ENCODE data around the gene HOTAIR. TPM values are rescaled to one million over a fixed set of nuclear protein-coding genes. Genes with fewer than 3 reads are reported as not detected.

Gene HOTAIR
- total RNA-seq, 1 donor from 2014 or later = not detected

DNA sequence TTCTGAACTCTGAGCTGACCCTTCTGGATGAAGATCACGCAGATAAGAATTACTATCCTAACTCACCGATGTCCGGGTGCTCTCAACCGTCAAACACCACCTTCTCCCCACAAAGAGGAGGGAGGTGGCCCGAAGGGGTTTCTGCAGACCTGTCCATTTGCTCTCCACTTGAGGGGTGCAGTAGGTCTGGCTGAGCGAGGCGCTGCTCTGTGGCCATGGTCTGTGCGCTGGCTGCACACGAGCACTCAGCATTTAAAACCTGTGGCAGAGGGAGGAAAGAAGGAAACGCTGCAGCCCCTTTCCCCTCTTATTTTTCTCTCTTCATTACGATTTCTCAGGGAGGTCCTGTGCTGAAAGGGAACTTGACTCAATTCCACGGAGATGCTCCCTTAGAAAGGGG, 37.7 kb downstream of the HOTAIR start:
- intact Hi-C loops (cut with micrococcal nuclease) = loop anchor here (5.0 kb wide), 2 partner anchors 35 to 115 kb away; partner anchors contain the start of genes HOTAIR, HOXC11 and HOXC4

DNA sequence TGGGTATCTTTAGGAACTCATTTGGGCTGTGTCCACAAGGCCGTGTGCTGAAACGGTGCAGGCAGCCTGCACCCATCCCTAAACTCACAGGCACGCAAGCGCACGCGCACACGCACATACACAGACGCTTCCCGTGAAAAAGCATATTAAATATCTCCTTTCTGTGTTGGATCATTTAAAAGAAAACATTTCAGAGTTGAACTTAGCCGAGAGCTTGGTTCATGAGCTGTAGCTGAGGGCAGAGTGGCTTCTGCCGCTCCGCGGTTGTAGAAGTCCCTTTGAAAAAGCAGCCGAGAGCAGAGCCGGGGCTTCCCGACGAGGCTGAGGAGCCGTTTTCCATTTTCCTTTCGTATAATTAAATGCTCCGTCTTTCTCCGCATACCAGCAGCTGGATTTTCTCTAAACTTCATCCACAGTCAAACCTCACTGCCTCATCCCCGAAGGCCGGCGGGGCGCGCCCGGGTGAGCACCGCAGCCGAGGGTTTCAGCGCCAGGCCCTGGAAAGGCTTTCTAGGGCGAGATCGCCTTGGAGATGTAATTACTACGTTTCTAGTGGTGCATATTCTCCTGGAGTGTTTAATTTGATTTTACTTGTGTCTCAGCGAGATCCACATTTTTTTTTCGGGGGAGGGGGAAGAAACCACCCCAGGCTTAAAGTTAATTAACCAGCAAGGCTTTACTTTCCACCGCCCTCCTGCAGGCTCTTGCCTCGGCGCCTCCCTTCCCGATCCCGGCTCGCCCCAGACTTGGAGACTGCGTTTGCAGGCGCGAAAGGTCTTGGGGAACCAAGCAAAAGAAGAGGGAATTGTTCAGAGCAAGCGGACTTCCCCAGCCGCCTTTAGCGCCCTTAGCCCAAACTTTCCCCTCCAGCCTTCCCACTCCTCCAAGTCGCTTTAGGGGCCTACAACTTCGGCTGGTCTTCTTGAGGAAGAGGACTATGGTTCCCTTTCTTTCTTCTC, 39.1 kb downstream of the HOTAIR start:
- intact Hi-C loops (cut with micrococcal nuclease) = loop anchor here (2.0 to 5.0 kb wide), 3 partner anchors 37 to 117 kb away; partner anchors contain the start of genes HOTAIR, HOXC11 and HOXC4

DNA sequence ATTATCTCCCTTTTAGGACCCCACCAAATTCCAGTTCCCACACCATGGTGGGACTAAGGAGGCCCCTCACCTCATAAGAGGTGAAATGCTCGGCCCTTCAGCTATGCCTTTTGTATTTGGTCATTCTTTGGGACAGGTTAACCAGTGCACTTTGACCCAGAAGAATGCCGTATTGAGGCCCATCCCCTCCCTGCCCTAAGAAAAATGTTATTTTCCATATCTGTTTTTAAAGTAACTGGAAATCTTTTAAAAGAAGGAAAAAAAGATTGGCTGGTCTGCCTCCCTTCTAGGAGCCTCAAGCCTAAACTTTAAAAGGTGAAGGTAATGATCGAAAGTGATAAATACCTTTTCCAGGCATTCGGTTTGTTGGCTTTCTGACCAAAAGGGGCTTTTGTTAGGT, 41.8 kb downstream of the HOTAIR start:
- intact Hi-C loops (cut with micrococcal nuclease) = no loop called here

DNA sequence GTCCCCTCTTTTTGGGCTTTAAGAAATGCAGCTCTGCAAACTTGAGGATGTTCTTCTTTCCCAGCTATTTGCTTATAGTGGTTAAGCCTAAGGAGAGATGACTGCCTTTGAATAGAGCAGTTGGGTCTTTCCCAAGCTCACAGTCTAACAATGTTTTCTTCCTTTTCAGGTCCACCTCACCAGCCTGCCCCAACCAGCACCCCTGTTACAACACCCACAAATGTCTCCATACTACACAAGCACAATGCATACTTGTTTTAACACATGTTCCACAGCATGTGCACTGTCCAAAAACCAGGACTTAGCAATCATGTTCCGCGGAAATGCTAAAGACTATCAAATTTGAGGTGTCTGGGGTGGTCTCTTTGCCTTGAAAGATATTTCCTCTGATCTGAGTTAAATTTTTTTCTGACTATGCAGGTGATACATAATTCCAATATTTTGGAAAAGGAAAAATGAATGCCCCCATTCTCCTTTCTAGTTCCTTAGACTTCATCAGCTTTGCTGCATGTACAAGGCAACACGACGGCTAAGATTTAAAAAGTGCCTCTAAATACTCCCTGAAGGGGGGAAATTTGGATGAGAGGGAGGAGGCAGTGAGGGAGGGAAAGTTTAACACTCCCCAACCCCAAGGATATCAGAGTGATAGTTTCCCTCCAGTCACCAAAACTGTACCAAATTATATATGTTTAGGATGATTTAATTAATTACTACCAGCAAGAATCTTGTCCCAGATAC, 42.7 kb downstream of the HOTAIR start:
- intact Hi-C loops (cut with micrococcal nuclease) = loop anchor here (2.0 kb wide), 1 partner anchor 23 kb away; the partner anchor contains the start of gene HOXC12

DNA sequence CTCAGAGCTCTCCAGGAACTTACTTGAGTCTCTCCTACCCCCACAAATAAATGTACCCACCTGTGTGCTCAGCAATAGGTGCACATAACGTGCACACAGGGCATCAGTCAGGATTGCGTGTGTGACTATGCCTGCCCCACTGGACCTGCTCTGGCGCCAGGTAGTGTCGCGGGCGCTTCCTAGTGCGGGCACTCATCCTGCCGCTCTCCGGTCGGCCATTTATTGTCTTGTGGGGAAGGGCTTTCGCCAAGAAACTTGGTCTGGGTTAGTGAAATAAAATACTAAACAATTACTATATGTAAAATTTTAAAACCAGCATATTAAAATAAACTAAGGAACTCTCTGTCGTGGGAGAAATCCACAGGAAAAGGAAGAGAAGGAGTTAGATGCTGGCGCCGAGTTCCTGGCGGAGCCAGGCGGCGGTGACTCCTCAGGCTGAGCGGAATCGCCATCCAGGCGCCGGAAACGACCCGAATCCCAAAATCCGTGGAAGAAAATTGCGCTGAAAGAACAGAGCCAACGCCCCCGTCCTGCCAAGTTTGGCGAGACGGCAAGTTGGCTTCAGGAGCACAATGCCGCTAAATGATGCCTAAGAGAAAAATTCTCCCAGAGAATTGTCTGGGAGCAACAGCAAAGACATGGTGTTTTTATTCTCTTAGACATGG, 44.0 kb downstream of the HOTAIR start:
- intact Hi-C loops (cut with micrococcal nuclease) = loop anchor here (2.0 kb wide), 1 partner anchor 24 kb away; the partner anchor contains the start of gene HOXC12

DNA sequence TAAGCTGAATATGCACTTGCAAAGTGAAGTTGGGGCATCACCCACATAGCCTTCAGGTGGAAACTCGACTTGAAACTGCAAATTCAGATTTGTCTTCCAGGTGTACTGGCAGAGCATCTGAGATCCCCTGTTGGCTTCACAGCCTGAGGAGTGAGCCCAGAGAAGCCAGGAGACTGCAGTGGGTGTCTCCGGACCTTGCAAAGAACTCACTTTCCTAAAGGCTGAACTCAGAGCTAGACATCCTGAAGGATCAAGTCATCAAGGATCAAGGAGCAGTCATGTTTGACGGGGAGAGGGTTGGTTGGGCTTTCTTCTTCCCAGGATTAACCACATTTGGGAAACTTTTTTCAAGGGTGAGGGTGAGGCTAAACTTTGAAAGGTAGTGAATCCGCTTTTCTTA, 45.2 kb downstream of the HOTAIR start:
- intact Hi-C loops (cut with micrococcal nuclease) = no loop called here

DNA sequence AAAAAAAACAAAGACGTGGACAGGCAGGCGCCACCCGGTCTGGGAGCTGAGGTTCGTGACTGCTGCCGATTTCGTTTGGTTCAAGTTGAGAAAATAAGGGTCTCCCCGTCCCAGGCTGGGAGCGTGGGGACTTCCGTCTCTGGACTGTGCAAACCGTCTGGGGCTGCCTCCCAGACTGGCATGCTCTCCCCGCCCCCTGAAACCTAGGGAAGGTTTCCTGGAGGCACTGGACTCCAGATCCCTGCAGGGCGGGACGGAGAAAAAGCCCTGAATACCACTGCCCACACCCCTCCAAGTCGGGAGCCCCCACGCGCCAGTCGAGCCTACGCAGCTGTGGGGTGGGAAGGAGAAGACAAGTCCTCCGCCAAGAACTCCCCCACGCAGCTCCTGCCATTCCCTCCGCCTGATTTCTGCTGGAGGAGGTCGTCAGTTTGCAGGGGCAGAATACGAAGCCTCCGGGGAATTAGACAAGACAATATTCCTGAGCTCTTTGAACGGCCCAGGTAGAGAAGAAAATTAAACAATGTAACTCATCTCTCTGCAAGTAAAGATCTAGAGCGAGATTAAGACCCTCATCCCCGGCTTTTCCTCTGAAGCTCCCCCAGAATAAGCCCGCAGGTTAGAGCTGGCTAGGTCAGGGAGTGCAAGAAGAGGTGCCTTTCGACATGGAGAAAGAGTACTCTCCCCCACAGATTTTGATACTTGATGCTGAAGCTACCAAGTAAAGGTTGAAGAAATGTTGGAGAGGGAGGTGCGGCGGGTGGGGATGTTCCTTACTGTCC, 46.5 kb downstream of the HOTAIR start:
- intact Hi-C loops (cut with micrococcal nuclease) = no loop called here

DNA sequence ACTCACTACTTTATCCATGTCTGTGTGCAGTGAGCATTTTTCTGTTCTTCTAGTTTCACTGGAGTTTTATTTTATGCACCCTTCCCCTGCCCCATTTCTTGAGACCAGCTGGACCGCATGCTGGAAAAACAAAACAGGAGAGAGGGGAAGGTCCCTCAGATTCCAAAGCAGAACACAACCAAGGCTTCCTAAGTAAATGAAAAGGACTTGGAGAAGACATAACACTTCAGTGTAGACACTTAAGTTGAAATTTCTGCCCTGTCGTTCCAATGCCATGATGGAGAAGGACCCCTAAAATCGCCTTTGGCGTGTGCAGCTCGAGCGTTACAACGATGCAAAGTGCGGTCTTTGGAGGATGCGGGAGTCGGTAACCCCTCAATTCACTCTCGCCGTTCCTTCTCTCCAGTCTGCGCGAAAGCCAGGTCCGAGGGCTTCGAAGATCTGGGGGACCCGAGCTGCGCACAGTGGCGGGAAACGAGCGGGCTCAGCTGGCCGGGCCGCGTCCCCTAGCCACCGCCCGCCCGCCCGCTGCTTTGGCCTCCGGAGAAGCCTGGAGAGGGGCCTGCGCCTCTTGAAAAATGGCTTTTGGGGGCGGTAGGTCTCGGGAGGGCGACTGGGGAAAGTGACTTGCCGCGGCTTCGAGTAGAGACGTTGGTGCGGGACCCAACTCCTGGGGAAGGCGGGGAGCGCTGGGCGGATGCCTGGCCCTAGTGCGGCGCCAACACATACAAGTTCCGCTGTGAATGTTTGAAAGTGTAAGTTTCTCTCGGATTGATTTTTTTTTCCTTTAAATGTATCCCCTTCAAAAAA, 47.3 kb downstream of the HOTAIR start:
- intact Hi-C loops (cut with micrococcal nuclease) = no loop called here

DNA sequence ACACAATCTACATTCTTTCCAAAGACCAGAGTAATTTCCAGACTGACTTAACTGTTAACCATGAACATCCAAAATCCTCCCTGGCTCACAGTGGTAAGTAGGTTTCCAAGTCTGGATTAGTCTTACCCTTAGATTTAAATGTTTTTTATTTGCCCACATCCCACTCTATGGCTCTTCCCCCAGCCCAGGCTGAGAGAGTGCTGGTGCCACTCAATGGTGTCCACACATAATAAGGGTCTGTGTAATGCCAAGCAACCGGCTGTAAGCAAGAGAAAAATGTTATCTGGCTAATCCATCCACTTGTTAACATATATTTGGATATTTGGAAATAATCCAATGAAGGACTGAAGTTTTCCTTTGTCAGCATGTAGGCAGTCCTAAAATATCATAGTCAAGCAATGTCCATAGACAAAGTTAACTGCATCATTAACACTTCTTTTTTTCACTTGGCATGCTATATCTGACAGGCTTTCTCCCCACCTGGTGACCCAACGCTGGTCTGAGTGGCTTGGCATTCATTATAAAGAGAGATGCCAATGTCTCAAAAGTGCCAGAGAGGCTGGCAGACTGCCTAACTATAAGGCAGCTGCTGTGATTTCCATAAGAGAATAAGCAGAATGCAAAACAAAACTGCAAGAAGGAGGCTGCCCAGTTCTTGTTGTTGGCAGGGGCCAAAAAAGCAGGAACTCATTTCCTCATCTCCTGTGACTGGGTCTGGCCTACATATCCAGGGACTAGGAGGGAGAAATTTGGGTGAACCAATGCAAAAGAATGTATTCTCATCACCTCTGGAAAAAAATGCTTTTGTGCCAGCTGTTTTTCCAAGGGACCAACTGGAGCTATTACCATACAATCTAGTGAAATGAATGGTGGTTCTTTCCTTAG, 50.0 kb downstream of the HOTAIR start:
- intact Hi-C loops (cut with micrococcal nuclease) = no loop called here

DNA sequence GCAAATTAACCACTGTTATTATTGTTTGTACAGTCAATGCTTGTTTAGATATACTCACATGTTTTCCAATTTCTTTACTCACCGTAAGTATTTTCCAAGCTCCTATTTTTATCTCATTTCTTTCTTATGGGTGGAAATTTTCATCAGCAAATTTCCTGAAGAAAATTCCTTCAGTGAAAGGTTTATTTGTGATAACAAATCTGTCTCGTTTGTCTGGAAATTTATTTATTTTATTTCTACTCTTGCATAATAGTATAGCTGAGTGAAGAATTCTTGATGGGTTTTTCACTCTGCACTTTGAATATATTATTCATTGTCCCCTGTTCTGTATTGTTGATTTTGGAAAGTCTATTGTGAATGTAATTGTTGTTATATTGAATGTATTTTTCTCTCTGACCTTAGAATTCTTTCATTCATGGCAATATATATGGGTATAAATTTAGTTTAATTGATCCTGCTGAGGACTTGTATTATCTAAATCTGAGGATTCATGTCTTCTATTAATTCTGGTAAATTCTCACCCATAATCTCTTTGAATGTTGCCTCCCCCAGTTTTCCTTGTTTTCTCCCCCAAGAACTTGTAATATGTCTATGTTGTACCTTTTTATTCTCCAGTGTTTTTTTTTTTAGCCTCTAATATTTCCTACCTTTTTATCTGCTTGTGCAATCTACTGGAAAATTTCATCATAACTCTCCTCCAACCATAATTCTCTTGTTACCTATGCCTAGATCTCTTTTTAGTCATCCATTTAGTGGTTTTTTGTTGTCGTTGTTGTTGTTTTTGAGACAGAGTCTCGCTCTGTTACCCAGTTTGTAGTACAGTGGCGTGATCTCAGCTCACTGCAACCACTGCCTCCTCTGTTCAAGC, 57.7 kb downstream of the HOTAIR start:
- intact Hi-C loops (cut with micrococcal nuclease) = no loop called here

Other genes with a start within 250 kb of the HOTAIR start
- 61.3 and 61.6 TPM in 2 replicates for gene CALCOCO1, start 247.5 kb downstream of the HOTAIR start, total RNA-seq
- not detected in 2 replicates for gene CISTR, start 223.0 kb downstream of the HOTAIR start, total RNA-seq
- gene HOXC13, start 36.1 kb downstream of the HOTAIR start, total RNA-seq = not detected in 2 replicates
- gene HOXC12, start 20.1 kb downstream of the HOTAIR start, total RNA-seq = not detected in 2 replicates
- not detected in 2 replicates for gene HOXC11, start 1.8 kb downstream of the HOTAIR start, total RNA-seq
- not detected in 2 replicates for gene HOXC10, start 10.2 kb upstream of the HOTAIR start, total RNA-seq
- gene HOXC9, start 25.2 kb upstream of the HOTAIR start, total RNA-seq = not detected in 2 replicates
- not detected in 2 replicates for gene HOXC8, start 34.0 kb upstream of the HOTAIR start, total RNA-seq
- not detected in 2 replicates for gene HOXC6, start 53.5 kb upstream of the HOTAIR start, total RNA-seq
- not detected in 2 replicates for gene HOXC5, start 58.1 kb upstream of the HOTAIR start, total RNA-seq
- gene HOXC4, start 78.9 kb upstream of the HOTAIR start, total RNA-seq = 0.42 TPM in 1 of 2 replicates, not detected in the other
- 28.7 and 30.2 TPM in 2 replicates for gene SMUG1, start 214.0 kb upstream of the HOTAIR start, total RNA-seq

Data from T-helper 1 cell treated with Interleukin-12 subunit alpha and Interleukin-12 subunit beta and Interleukin-4 antibody, amounts not matched to agents 30 ng/mL and 1 ng/mL, for 36 hours (primary cell).